ENCODE measurements around the gene AGRN.

GRCh38 chr1:1020000-1020404 is at the start of gene AGRN:
- TF ChIP-seq POLR2A (IDR thresholded peaks at IDR 0.05) (peak in 1 of 2 donors; percentile 22), CTCF (IDR thresholded peaks at IDR 0.05) (no peak)

Data from Peyer's patch (tissue), 4 donors.